Muscle layer of duodenum (tissue), 2 donors: Measurements from ENCODE around the gene SPACA4.
"Not testable (repeated sequence)": the region's sequence is repeated elsewhere in the genome, so short reads cannot be mapped to it uniquely, and the experiment has no call there.

Experiments used
- H3K27ac ChIP-seq: one replicate; pipeline ENCODE4 v1.7.0; 2013; ENCODE audit warnings: mild to moderate bottlenecking, low read length
- H3K27me3 ChIP-seq: one replicate; pipeline ENCODE4 v1.7.0; 2013; ENCODE audit warnings: low read depth, mild to moderate bottlenecking, control low read depth, low read length
- H3K36me3 ChIP-seq, 2 donors: one replicate each; pipeline ENCODE4 v1.7.0; 2013; ENCODE audit warnings: low read length in 2 of 2, control low read depth in 1 of 2, mild to moderate bottlenecking in 1 of 2; ENCODE audit not compliant: insufficient read depth in 2 of 2, control insufficient read depth in 1 of 2
- H3K4me1 ChIP-seq, 2 donors: one replicate each; pipeline ENCODE4 v1.7.0; 2013; ENCODE audit warnings: low read length in 2 of 2, mild to moderate bottlenecking in 2 of 2, control low read depth in 1 of 2, moderate library complexity in 1 of 2; ENCODE audit not compliant: insufficient read depth in 2 of 2, control insufficient read depth in 1 of 2
- H3K4me3 ChIP-seq, 2 donors: one replicate each; pipeline ENCODE4 v1.7.0; 2013; ENCODE audit warnings: low read length in 2 of 2, low read depth in 1 of 2, mild to moderate bottlenecking in 1 of 2
- H3K9me3 ChIP-seq, 2 donors: one replicate each; pipeline ENCODE4 v1.7.0; 2013; ENCODE audit warnings: low read length in 2 of 2, control low read depth in 1 of 2, mild to moderate bottlenecking in 1 of 2; ENCODE audit not compliant: control insufficient read depth in 1 of 2
- donor health status: healthy.

The SPACA4 gene

DNA sequence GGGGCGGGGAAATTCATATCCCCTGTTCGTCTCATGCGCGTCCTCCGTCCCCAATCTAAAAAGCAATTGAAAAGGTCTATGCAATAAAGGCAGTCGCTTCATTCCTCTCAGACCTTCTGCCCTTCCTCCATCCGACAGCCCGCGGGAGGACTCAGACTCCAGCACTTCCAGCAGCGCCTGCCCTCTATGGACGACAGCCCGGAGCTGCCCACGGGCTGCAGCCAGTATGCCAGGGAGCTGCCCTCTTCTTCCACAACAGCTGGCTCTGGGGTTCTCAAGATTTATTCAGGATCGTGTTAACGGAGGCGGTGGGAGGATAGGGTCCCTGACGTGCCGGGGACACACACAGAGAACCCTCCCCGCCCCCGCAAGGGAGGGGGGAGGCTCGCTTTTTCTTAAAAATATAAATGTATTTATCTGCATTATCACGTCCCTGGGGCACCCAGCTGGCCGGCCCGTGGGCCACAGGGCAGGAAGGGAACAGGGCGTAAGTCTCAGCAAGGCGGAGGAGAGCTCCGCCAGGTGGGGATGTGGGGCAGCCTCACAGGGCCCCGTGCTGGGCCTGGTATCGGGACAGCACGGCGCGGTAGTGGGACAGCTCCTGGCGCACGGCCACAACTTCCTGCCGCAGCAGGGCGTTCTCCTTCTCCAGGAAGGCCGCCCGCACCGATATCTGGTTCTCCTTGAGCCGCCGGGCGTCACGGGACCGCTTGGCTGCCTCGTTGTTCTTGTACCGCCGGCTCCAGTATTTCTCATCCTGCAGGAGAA is 23.9 kb downstream of the SPACA4 start:
- Histone ChIP-seq H3K4me3 (peak overlapping the region in 1 of 2 donors; percentile 29), H3K36me3 (peaks cover 4 to 17% of the 10 kb centered on the region in 2 donors), H3K27me3 (no peaks in the 10 kb centered on the region), H3K27ac (peak overlapping the region; percentile 23), H3K9me3 (no peaks in the 10 kb centered on the region), H3K4me1 (peaks cover 18 to 58% of the 10 kb centered on the region in 2 donors)

GRCh38 chr19:48631225-48631624 is 24.7 kb downstream of the SPACA4 start:
- H3K4me3 ChIP-seq = peak overlapping the region in 1 of 2 donors; percentile 24

GRCh38 chr19:48632286-48632685 is 25.7 kb downstream of the SPACA4 start:
- H3K9me3 ChIP-seq, H3K27me3 ChIP-seq, H3K36me3 ChIP-seq, H3K4me3 ChIP-seq, H3K27ac ChIP-seq: not testable (repeated sequence)
- H3K4me1 ChIP-seq = peaks cover 18 to 54% of the 10 kb centered on the region in 2 donors

More at GRCh38 chr19:48631225-48631624, 24.7 kb downstream of the SPACA4 start:
- no peaks in the 10 kb centered on the region for H3K27me3 ChIP-seq
- no peaks in the 10 kb centered on the region for H3K9me3 ChIP-seq
- no peak overlapping the region for H3K27ac ChIP-seq
- peaks cover 4 to 10% of the 10 kb centered on the region in 2 donors for H3K36me3 ChIP-seq
- peaks cover 18 to 54% of the 10 kb centered on the region in 2 donors for H3K4me1 ChIP-seq

DNA sequence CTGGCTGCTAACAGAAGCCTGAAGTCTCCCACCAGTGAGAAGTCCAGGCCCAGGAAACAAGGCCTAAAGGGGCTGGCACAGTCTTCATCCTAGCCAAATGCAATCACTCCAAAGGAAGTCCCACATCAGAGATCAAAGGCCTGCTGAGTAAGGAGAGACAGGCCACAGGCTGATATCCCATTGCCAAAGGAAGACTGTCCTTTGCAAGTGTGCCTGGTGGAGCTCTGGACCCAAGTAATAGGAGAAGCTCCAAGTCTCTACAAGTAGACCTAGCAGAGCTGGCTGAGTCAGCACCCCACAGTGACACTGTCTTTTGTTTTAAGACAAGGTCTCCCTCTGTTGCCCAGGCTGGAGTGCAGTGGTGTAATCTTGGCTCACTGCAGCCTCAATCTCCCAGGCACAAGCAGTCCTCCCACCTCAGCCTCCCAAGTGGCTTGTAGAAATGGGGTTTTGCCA is 26.2 kb downstream of the SPACA4 start:
- Histone ChIP-seq H3K4me3 (no peak overlapping the region), H3K4me1 (peaks cover 18 to 54% of the 10 kb centered on the region in 2 donors), H3K27ac (no peak overlapping the region)

GRCh38 chr19:48633148-48634035 is 26.9 kb downstream of the SPACA4 start:
- peak overlapping the region; percentile 56 for H3K27ac ChIP-seq
- peak overlapping the region in 1 of 2 donors; percentile 96 for H3K4me3 ChIP-seq
- peaks cover 4 to 9% of the 10 kb centered on the region in 2 donors for H3K36me3 ChIP-seq
- H3K27me3 ChIP-seq = no peaks in the 10 kb centered on the region
- H3K9me3 ChIP-seq = no peaks in the 10 kb centered on the region
- peaks cover 19 to 56% of the 10 kb centered on the region in 2 donors for H3K4me1 ChIP-seq

More for the DNA sequence above, 26.2 kb downstream of the SPACA4 start:
- Histone ChIP-seq H3K27me3 (no peaks in the 10 kb centered on the region), H3K9me3 (no peaks in the 10 kb centered on the region), H3K36me3 (peaks cover 4 to 9% of the 10 kb centered on the region in 2 donors)

- H3K36me3 ChIP-seq = peaks cover 4 to 9% of the 10 kb centered on the region in 2 donors
- H3K9me3 ChIP-seq = no peaks in the 10 kb centered on the region
- H3K4me3 ChIP-seq = peak overlapping the region; percentile 49 to 96
- H3K4me1 ChIP-seq = peaks cover 24 to 62% of the 10 kb centered on the region in 2 donors
- no peaks in the 10 kb centered on the region for H3K27me3 ChIP-seq
- H3K27ac ChIP-seq = peak overlapping the region; percentile 71
Observed at GRCh38 chr19:48634036-48634342, 27.4 kb downstream of the SPACA4 start.

GRCh38 chr19:48634424-48635262 is 28.1 kb downstream of the SPACA4 start:
- Histone ChIP-seq H3K4me1 (peaks cover 24 to 58% of the 10 kb centered on the region in 2 donors), H3K9me3 (no peaks in the 10 kb centered on the region), H3K27me3 (no peaks in the 10 kb centered on the region), H3K4me3 (peak overlapping the region; percentile 55 to 96), H3K27ac (peak overlapping the region; percentile 95), H3K36me3 (peaks cover 4 to 9% of the 10 kb centered on the region in 2 donors)

GRCh38 chr19:48635263-48635965 is 28.9 kb downstream of the SPACA4 start:
- Histone ChIP-seq H3K4me1 (peaks cover 24 to 51% of the 10 kb centered on the region in 2 donors), H3K27ac (peak overlapping the region; percentile 98), H3K9me3 (no peaks in the 10 kb centered on the region), H3K27me3 (no peaks in the 10 kb centered on the region), H3K4me3 (peak overlapping the region; percentile 71 to 96), H3K36me3 (peaks cover 4 to 9% of the 10 kb centered on the region in 2 donors)

GRCh38 chr19:48635966-48636858 is 29.7 kb downstream of the SPACA4 start:
- peak overlapping the region; percentile 98 for H3K27ac ChIP-seq

More at GRCh38 chr19:48635966-48636858, 29.7 kb downstream of the SPACA4 start:
- Histone ChIP-seq H3K36me3 (peaks cover 2 to 4% of the 10 kb centered on the region in 2 donors), H3K4me1 (peaks cover 24 to 43% of the 10 kb centered on the region in 2 donors), H3K4me3 (peak overlapping the region; percentile 71 to 96), H3K9me3 (no peaks in the 10 kb centered on the region), H3K27me3 (no peaks in the 10 kb centered on the region)
